Neural progenitor cell (in vitro differentiated cells): Measurements from ENCODE around the gene CMTR1. TPM values are rescaled to one million over a fixed set of nuclear protein-coding genes. Genes with fewer than 3 reads are reported as not detected.

Experiments used
- DNase-seq: peaks from one replicate; pipeline ENCODE4 v3.0.0-alpha.2; 2016; ENCODE audit warnings: low spot score
- H2AFZ ChIP-seq: fragments of 200-600 bp; sonication (generic); replicated peaks from 2 replicates; pipeline ENCODE4 v1.6.1; 2016; ENCODE audit warnings: antibody characterized with exemption
- H3F3A ChIP-seq: fragments of 200-600 bp; sonication (generic); 2 replicates; pipeline ENCODE4 v1.6.1; 2016; ENCODE audit warnings: antibody characterized with exemption, low read depth
- H3K27ac ChIP-seq: fragments of 200-600 bp; sonication (generic); 2 replicates; pipeline ENCODE4 v1.5.1; 2016; ENCODE audit warnings: mild to moderate bottlenecking
- H3K27me3 ChIP-seq: fragments of 200-600 bp; sonication (generic); 2 replicates; pipeline ENCODE4 v1.6.1; 2016; ENCODE audit warnings: mild to moderate bottlenecking, moderate library complexity
- H3K36me3 ChIP-seq: fragments of 200-600 bp; sonication (generic); 2 replicates; pipeline ENCODE4 v1.5.1; 2016
- H3K4me1 ChIP-seq: fragments of 200-600 bp; sonication (generic); 2 replicates; pipeline ENCODE4 v1.6.1; 2016; ENCODE audit warnings: mixed run types
- H3K4me2 ChIP-seq: fragments of 200-600 bp; sonication (generic); 2 replicates; pipeline ENCODE4 v1.6.1; 2016
- H3K4me3 ChIP-seq: fragments of 200-600 bp; sonication (generic); 2 replicates; pipeline ENCODE4 v1.5.1; 2016
- H3K79me2 ChIP-seq: fragments of 200-600 bp; sonication (generic); 2 replicates; pipeline ENCODE4 v1.6.1; 2016; ENCODE audit warnings: low read depth
- H3K9ac ChIP-seq: fragments of 200-600 bp; sonication (generic); 2 replicates; pipeline ENCODE4 v1.6.1; 2016
- H3K9me3 ChIP-seq: fragments of 200-600 bp; sonication (generic); 2 replicates; pipeline ENCODE4 v1.5.1; 2016; ENCODE audit warnings: low read depth
- H4K20me1 ChIP-seq: fragments of 200-600 bp; sonication (generic); 2 replicates; pipeline ENCODE4 v1.6.1; 2016; ENCODE audit warnings: low read depth
- H3K27ac Mint-ChIP-seq: 3 replicates; pipeline ENCODE4 v1.8.0; 2021; ENCODE audit warnings: mixed read lengths
- H3K27me3 Mint-ChIP-seq: 2 replicates; pipeline ENCODE4 v1.8.0; 2022; ENCODE audit warnings: low read depth, mild to moderate bottlenecking, inconsistent platforms, moderate library complexity, mixed read lengths; ENCODE audit not compliant: insufficient read depth
- H3K36me3 Mint-ChIP-seq: 3 replicates; pipeline ENCODE4 v1.8.0; 2021; ENCODE audit warnings: mixed read lengths
- H3K4me1 Mint-ChIP-seq: 3 replicates; pipeline ENCODE4 v1.8.0; 2021; ENCODE audit warnings: mixed read lengths
- H3K4me3 Mint-ChIP-seq: 3 replicates; pipeline ENCODE4 v1.8.0; 2021; ENCODE audit warnings: mild to moderate bottlenecking, moderate library complexity, mixed read lengths
- H3K9me3 Mint-ChIP-seq: 3 replicates; pipeline ENCODE4 v1.8.0; 2020; ENCODE audit warnings: mixed read lengths
- EZH2 ChIP-seq: fragments of 200-600 bp; sonication (generic); IDR thresholded peaks from 2 replicates; pipeline ENCODE4 v1.6.1; 2017; ENCODE audit warnings: antibody characterized with exemption, mild to moderate bottlenecking, moderate library complexity
- EZH2phosphoT487 ChIP-seq: fragments of 200-600 bp; sonication (generic); IDR thresholded peaks from 2 replicates; pipeline ENCODE4 v1.6.1; 2017; ENCODE audit warnings: antibody characterized with exemption
- total RNA-seq: library from RNA; depleted of rRNA; stranded (reverse); fragments of >200 nt; gene quantifications from 2 replicates; pipeline ENCODE4 v1.2.3, GENCODE V29; 2015; ENCODE audit warnings: low replicate concordance
- TF ChIP-seq, protein P1 (sequence below): fragments of 200-600 bp; sonication (generic); IDR thresholded peaks from 2 replicates; pipeline ENCODE4 v1.5.1; 2017; ENCODE audit warnings: antibody characterized with exemption, mild to moderate bottlenecking

The CMTR1 gene
- total RNA-seq, 1 donor from 2014 or later = 35.4 TPM

GRCh38 chr6:37483917-37484785 is 51.1 kb downstream of the CMTR1 start:
- H3K9ac ChIP-seq = no peak overlapping the region
- TF ChIP-seq, protein P1, sequence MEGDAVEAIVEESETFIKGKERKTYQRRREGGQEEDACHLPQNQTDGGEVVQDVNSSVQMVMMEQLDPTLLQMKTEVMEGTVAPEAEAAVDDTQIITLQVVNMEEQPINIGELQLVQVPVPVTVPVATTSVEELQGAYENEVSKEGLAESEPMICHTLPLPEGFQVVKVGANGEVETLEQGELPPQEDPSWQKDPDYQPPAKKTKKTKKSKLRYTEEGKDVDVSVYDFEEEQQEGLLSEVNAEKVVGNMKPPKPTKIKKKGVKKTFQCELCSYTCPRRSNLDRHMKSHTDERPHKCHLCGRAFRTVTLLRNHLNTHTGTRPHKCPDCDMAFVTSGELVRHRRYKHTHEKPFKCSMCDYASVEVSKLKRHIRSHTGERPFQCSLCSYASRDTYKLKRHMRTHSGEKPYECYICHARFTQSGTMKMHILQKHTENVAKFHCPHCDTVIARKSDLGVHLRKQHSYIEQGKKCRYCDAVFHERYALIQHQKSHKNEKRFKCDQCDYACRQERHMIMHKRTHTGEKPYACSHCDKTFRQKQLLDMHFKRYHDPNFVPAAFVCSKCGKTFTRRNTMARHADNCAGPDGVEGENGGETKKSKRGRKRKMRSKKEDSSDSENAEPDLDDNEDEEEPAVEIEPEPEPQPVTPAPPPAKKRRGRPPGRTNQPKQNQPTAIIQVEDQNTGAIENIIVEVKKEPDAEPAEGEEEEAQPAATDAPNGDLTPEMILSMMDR = peak; percentile 88
- TF ChIP-seq EZH2phosphoT487 (no peak), EZH2 (no peak)
- no peak overlapping the region for H3K27ac Mint-ChIP-seq

DNA sequence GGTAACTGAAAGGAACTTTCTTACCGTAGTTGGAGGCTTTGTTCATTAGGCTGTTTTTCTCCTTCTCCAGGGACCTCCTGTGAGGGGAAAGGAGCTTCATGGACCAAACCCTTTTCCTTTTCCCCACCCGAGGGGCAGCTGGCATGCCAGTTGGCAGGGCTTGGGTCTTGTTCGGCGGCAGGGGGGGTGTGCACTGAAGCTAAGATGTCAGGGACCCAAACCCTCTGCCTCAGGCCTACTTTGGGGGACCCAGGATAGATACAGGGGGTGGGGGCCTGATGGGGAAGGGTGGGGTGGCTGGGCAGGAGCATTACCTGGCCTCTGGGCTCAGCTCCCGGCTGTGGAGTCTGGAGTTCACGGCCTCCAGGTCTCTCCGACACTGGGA is 51.8 kb downstream of the CMTR1 start:
- H3K27ac Mint-ChIP-seq = no peak overlapping the region
- H3K79me2 ChIP-seq = no peaks in the 10 kb centered on the region
- peaks cover 34% of the 10 kb centered on the region for H4K20me1 ChIP-seq
- H3K4me2 ChIP-seq = peak overlapping the region; percentile 54
- peaks cover 49% of the 10 kb centered on the region for H3K4me1 Mint-ChIP-seq
- peaks cover 28% of the 10 kb centered on the region for H3F3A ChIP-seq
- no peak overlapping the region for H3K27ac ChIP-seq
- H3K27me3 ChIP-seq = no peaks in the 10 kb centered on the region
- H3K4me3 ChIP-seq = no peak overlapping the region
- TF ChIP-seq, protein P1 = no peak
- no peak for TF ChIP-seq EZH2
- TF ChIP-seq EZH2phosphoT487 = no peak
- no peaks in the 10 kb centered on the region for H3K9me3 Mint-ChIP-seq
- H3K36me3 ChIP-seq = no peaks in the 10 kb centered on the region
- H3K9ac ChIP-seq = no peak overlapping the region
- H3K9me3 ChIP-seq = no peaks in the 10 kb centered on the region
- no peak overlapping the region for H3K4me3 Mint-ChIP-seq
- H3K36me3 Mint-ChIP-seq = peaks cover 12% of the 10 kb centered on the region
- peaks cover 5% of the 10 kb centered on the region for H3K27me3 Mint-ChIP-seq
- no peak overlapping the region for H2AFZ ChIP-seq
- DNase-seq = no peak
- peaks cover 40% of the 10 kb centered on the region for H3K4me1 ChIP-seq

More at GRCh38 chr6:37483917-37484785, 51.1 kb downstream of the CMTR1 start:
- Mint-ChIP-seq H3K4me1 (peaks cover 45% of the 10 kb centered on the region), H3K4me3 (no peak overlapping the region), H3K9me3 (no peaks in the 10 kb centered on the region), H3K27me3 (peaks cover 5% of the 10 kb centered on the region), H3K36me3 (peaks cover 16% of the 10 kb centered on the region)
- Histone ChIP-seq H3K9me3 (no peaks in the 10 kb centered on the region), H3K4me2 (peak overlapping the region; percentile 54), H2AFZ (no peak overlapping the region), H3K4me3 (no peak overlapping the region), H3K79me2 (no peaks in the 10 kb centered on the region), H3K27me3 (no peaks in the 10 kb centered on the region), H4K20me1 (peaks cover 32% of the 10 kb centered on the region), H3K4me1 (peaks cover 38% of the 10 kb centered on the region), H3F3A (peaks cover 28% of the 10 kb centered on the region), H3K27ac (no peak overlapping the region), H3K36me3 (no peaks in the 10 kb centered on the region)
- DNase-seq = peak; percentile 83

GRCh38 chr6:37485291-37485702 is 52.3 kb downstream of the CMTR1 start:
- DNase-seq = peak; percentile 51
- H3F3A ChIP-seq = peaks cover 24% of the 10 kb centered on the region
- H3K9me3 ChIP-seq = no peaks in the 10 kb centered on the region
- H3K4me3 Mint-ChIP-seq = no peak overlapping the region
- H3K9me3 Mint-ChIP-seq = no peaks in the 10 kb centered on the region
- no peak overlapping the region for H2AFZ ChIP-seq
- peaks cover 44% of the 10 kb centered on the region for H3K4me1 ChIP-seq
- peaks cover 11% of the 10 kb centered on the region for H3K36me3 Mint-ChIP-seq
- no peak overlapping the region for H3K27ac ChIP-seq
- no peak for TF ChIP-seq EZH2
- TF ChIP-seq, protein P1 = peak; percentile 54
- peaks cover 54% of the 10 kb centered on the region for H3K4me1 Mint-ChIP-seq
- H3K9ac ChIP-seq = no peak overlapping the region
- H3K27me3 Mint-ChIP-seq = peaks cover 5% of the 10 kb centered on the region
- peak overlapping the region; percentile 54 for H3K4me2 ChIP-seq
- peaks cover 34% of the 10 kb centered on the region for H4K20me1 ChIP-seq
- H3K27me3 ChIP-seq = no peaks in the 10 kb centered on the region
- H3K79me2 ChIP-seq = no peaks in the 10 kb centered on the region
- H3K27ac Mint-ChIP-seq = peak overlapping the region; percentile 17
- H3K4me3 ChIP-seq = no peak overlapping the region
- no peaks in the 10 kb centered on the region for H3K36me3 ChIP-seq
